Loucy (cell line): ENCODE measurements around the gene RBM26.

ENCODE experiments used
- EZH2phosphoT487 ChIP-seq: fragments of 200-600 bp; IDR thresholded peaks from 2 replicates; pipeline ENCODE4 v1.6.1; 2018; ENCODE audit warnings: antibody characterized with exemption, mild to moderate bottlenecking, moderate library complexity, borderline replicate concordance
- TF ChIP-seq, protein P1 (sequence below): fragments of 200-600 bp; sonication (generic); conservative IDR thresholded peaks from 2 replicates; pipeline ENCODE4 v1.5.1; 2014; ENCODE audit warnings: mild to moderate bottlenecking, antibody characterized with exemption, low read length

- TF ChIP-seq, protein P1, sequence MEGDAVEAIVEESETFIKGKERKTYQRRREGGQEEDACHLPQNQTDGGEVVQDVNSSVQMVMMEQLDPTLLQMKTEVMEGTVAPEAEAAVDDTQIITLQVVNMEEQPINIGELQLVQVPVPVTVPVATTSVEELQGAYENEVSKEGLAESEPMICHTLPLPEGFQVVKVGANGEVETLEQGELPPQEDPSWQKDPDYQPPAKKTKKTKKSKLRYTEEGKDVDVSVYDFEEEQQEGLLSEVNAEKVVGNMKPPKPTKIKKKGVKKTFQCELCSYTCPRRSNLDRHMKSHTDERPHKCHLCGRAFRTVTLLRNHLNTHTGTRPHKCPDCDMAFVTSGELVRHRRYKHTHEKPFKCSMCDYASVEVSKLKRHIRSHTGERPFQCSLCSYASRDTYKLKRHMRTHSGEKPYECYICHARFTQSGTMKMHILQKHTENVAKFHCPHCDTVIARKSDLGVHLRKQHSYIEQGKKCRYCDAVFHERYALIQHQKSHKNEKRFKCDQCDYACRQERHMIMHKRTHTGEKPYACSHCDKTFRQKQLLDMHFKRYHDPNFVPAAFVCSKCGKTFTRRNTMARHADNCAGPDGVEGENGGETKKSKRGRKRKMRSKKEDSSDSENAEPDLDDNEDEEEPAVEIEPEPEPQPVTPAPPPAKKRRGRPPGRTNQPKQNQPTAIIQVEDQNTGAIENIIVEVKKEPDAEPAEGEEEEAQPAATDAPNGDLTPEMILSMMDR: no peak
- no peak for TF ChIP-seq EZH2phosphoT487
These were observed 29.2 kb downstream of the RBM26 start for GRCh38 chr13:79376843-79377242.
